GM23248 (cell line): ENCODE results near the gene RPL29.

Experiments used
- EZH2 ChIP-seq: fragments of 200-600 bp; sonication (generic); IDR thresholded peaks from 2 replicates; pipeline ENCODE4 v1.6.1; 2018; ENCODE audit warnings: antibody characterized with exemption, mild to moderate bottlenecking; ENCODE audit not compliant: insufficient read depth, poor library complexity, severe bottlenecking
- EZH2phosphoT487 ChIP-seq: fragments of 200-600 bp; sonication (generic); IDR thresholded peaks from 2 replicates; pipeline ENCODE4 v1.6.1; 2018; ENCODE audit warnings: antibody characterized with exemption, moderate library complexity, mild to moderate bottlenecking, low read depth; ENCODE audit not compliant: insufficient read depth

DNA sequence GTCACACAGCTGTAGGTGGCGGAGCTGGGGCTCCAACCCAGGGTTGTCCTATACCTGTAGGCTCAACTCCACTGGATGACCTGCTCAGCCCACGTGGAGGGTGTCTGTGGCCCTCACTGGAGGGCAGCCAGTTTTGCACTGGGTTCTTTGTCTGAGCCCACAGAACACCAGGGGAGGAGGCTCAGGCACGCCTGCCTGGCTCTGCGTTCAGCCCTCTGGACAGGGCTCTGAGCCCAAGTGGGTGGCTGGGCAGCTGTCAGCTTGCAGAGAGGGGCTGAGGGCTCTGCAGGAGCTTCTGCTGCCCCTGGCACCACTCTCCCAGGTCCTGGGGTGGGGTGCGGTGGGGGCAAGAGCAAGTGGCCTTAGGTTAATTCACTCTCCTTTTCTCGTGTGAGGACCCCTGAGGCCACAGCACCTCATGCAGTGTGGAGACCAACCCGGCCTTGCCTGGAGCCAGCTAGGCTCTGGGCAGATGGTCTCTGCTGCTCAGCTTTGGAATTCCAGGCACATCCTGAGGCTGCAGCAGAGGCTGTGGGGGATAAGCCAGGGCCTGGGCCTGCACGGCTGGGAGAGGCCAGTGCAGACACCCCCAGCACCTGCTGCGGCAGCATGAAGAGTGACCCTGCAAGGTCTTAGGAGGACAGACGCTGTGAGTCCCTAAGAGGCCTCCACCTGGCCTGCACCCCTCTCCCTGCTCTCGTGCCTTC is 37.2 kb upstream of the RPL29 start:
- no peak for TF ChIP-seq EZH2
- TF ChIP-seq EZH2phosphoT487: no peak
